ENCODE results near the gene TCEA2. TPM values are rescaled to one million over a fixed set of nuclear protein-coding genes. Genes with fewer than 3 reads are reported as not detected.

Gene TCEA2
- polyA plus RNA-seq, 1 experiment: 34.2 TPM

DNA sequence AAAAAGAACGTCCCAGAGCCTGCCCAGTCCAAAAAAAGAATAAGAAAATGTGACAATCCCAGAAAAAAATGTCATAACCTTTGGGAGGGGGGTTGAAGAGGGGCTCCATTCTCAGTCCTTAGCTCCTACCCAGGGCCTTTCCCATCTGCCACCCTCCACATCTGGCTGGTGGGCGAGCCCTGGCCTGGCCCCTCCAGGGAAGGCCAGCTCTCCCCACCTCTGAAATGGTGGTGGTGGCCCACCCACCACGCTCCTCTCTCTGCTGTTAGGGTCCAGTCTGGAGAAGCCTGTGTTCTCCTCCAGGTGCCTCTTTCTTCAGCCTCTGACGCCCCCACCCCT lies 15.9 kb downstream of the TCEA2 start:
- ChIA-PET CTCF (interaction anchor here (1.7 to 6.4 kb wide), 3 partner anchors 10 to 42 kb away, joined by 6 to 49 read pairs (median 31); no protein-coding TSS in a partner anchor), POLR2A (no interaction called here)

DNA sequence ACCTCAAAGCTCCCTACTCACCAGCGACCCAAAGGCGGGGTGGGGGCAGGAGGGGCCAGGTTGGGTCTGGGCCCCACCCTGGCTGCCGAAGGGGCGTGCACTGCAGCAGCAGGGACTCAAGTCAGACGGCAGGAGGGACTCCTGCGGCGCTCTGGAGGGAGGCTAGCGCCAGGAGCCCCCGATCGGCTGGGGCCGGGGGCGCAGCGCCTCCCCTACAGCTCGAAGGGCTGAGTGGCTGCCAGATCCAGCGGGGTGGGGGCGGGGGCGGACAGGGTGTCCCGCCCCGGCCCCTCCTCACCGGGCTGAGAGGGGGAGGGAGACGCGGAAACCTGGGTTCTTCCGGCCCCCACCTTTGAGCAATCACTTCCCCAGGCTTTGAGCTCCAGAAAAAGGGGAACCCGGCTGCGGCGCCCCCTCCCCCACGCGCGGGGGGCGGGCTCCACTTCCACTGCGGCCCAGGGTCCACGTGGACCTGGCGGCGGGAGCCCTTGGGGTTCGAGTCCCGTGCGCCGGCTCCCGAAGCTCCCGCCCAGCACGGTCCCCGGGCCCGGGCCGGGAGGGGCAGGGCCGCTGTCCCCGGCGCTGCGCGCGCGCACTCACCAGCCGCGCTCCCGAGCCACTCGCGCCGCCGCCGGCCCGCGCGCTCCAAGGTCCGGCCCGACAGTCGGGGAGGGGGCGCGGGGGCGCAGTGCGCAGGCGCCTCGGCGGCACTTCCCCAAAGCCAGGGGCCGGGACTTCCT lies 16.4 kb downstream of the TCEA2 start, which contains the start of gene RGS19:
TSS of gene RGS19 (minus strand) at position 246 of the 740 bp plus-strand sequence. CDS start 2,632 bp downstream, outside the sequence.
- CTCF ChIA-PET: interaction anchor here (0.9 to 6.4 kb wide), 4 partner anchors 10 to 41 kb away, joined by 3 to 49 read pairs (median 18); partner anchors contain the start of gene TCEA2
- H3K4me3 ChIP-seq (ENCODE audit: low read depth, low read length): peak within 1 kb of the TSS; percentile 65
- POLR2A ChIA-PET: no interaction called here
- TF ChIP-seq, protein P1, sequence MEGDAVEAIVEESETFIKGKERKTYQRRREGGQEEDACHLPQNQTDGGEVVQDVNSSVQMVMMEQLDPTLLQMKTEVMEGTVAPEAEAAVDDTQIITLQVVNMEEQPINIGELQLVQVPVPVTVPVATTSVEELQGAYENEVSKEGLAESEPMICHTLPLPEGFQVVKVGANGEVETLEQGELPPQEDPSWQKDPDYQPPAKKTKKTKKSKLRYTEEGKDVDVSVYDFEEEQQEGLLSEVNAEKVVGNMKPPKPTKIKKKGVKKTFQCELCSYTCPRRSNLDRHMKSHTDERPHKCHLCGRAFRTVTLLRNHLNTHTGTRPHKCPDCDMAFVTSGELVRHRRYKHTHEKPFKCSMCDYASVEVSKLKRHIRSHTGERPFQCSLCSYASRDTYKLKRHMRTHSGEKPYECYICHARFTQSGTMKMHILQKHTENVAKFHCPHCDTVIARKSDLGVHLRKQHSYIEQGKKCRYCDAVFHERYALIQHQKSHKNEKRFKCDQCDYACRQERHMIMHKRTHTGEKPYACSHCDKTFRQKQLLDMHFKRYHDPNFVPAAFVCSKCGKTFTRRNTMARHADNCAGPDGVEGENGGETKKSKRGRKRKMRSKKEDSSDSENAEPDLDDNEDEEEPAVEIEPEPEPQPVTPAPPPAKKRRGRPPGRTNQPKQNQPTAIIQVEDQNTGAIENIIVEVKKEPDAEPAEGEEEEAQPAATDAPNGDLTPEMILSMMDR (IDR thresholded peaks at IDR 0.05; ENCODE audit: insufficient read depth, low read depth, low read length): no peak
- H3K36me3 ChIP-seq (ENCODE audit: control insufficient read depth, insufficient read depth, low read length): peaks cover under 1% of the 10 kb centered on the region
- H3K27me3 ChIP-seq (ENCODE audit: control insufficient read depth, insufficient read depth, low read length): peaks cover 6% of the 10 kb centered on the region
- DNase-seq (ENCODE audit: low read depth): peak; percentile 7

More for the DNA sequence above, 15.9 kb downstream of the TCEA2 start:
- no peak for DNase-seq (ENCODE audit: low read depth)
- TF ChIP-seq, protein P1 (IDR thresholded peaks at IDR 0.05; ENCODE audit: insufficient read depth, low read depth, low read length): no peak
- Histone ChIP-seq H3K27me3 (ENCODE audit: control insufficient read depth, insufficient read depth, low read length) (peaks cover 2% of the 10 kb centered on the region), H3K36me3 (ENCODE audit: control insufficient read depth, insufficient read depth, low read length) (peaks cover 3% of the 10 kb centered on the region), H3K4me3 (ENCODE audit: low read depth, low read length) (peak overlapping the region; percentile 65)

DNA sequence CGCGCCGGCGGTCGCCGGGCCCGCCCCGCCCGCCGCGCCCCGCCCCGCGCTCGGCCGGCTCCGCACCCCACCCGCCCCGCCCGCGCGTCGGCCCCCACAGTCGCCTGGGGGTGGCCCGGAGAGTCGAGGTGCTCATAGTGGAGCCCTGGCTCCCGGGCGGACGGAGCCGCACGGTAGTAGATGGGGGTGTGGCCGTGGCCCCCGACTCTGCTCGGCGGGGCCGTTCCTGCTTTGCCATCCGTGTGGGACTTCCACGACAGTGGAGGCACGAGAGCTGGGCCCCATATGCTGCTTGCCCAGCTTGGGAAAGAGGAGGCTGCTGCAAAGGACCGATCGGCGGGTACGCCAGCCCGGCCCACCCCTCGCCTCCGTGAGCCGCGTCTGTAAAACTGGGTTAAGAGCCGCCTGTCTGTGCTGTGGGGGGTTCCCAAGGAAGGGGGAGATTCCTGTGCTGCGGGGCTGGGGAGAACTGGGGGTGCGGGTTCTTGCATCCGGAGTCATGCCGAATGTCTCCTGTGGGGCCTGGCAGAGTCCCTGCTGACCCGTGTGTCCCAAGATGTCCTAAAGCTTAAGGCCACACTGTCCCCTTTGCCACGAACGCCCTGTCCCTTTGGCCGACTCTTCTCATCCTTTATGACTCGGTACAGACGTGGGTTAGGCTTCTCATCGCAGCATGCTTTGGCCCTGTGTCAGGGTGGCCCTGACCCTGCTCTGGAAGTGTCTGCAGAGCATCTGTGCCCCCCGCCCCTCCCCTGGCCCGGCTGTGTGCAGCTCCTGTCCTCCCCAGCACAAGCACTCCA lies 17.2 kb downstream of the TCEA2 start, which contains the start of gene OPRL1:
TSS of gene OPRL1 (plus strand) at position 70 of the 800 bp plus-strand sequence. CDS start 12,639 bp downstream, outside the sequence.
- Histone ChIP-seq H3K27me3 (ENCODE audit: control insufficient read depth, insufficient read depth, low read length) (peaks cover 12% of the 10 kb centered on the region), H3K36me3 (ENCODE audit: control insufficient read depth, insufficient read depth, low read length) (no peaks in the 10 kb centered on the region; the same call in 1 of the 2 replicates), H3K4me3 (ENCODE audit: low read depth, low read length) (peak within 1 kb of the TSS; percentile 65)
- TF ChIP-seq, protein P1 (IDR thresholded peaks at IDR 0.05; ENCODE audit: insufficient read depth, low read depth, low read length): no peak
- CTCF ChIA-PET: interaction anchor here (0.9 to 6.4 kb wide), 3 partner anchors 11 to 40 kb away, joined by 3 to 49 read pairs (median 31); partner anchors contain the start of gene TCEA2
- no peak for DNase-seq (ENCODE audit: low read depth)
- POLR2A ChIA-PET: no interaction called here

DNA sequence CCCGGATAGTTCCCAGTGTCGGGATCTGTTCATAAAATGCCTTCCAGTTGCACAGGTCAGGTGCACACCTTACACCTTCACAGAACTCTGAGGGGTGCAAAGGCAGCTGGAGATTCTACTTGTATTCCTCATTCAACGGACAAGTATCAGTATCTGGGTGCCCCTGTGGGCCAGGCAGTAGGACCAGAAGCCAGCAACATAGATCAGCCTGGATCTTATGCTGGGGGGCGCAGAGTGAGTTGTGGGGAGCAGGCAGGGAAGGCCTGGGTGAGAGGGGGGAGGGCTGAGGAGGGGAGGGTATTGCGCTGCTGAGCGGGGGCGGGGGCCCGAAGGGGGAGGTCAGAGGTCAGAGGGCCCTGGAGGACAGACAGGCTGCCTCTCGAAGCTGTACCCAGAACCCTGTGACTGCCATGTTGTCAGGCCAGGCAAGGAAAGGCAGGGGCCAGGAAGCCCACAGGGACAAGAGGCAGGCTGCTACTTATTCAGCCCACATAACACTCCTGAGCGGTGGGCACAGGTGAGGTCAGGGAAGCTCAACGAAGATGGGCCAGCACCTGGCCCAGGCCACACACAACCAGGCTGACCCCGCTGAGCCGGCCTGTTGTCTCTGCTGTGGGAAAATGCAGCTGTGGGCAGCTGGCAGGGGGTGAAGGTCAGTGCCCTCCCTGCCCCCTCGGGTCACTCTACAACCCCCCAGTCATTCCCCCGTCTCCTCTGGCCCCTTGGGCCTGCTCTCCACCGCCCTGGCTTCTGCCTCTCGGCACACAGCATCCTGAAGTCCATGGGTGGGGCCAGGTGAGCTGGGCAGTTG lies 18.0 kb downstream of the TCEA2 start:
- ChIA-PET POLR2A (no interaction called here), CTCF (interaction anchor here (4.3 to 6.4 kb wide), 2 partner anchors 12 to 40 kb away, joined by 31 to 49 read pairs; no protein-coding TSS in a partner anchor)
- TF ChIP-seq, protein P1 (IDR thresholded peaks at IDR 0.05; ENCODE audit: insufficient read depth, low read depth, low read length): no peak
- no peak for DNase-seq (ENCODE audit: low read depth)
- Histone ChIP-seq H3K36me3 (ENCODE audit: control insufficient read depth, insufficient read depth, low read length) (no peaks in the 10 kb centered on the region; the same call in 1 of the 2 replicates), H3K27me3 (ENCODE audit: control insufficient read depth, insufficient read depth, low read length) (peaks cover 18% of the 10 kb centered on the region), H3K4me3 (ENCODE audit: low read depth, low read length) (no peak overlapping the region)

Data from BJ (cell line).